GM18526 (cell line): ENCODE results near the gene EAF1.
A peak's percentile ranks its signal among the peaks of the same experiment; 100 is the strongest.

Experiments used
- POLR2A ChIP-seq: IDR thresholded peaks from 3 replicates; pipeline ENCODE4 v1.6.1; 2011; ENCODE audit not compliant: insufficient read length; ENCODE audit errors: extremely low read depth

The EAF1 gene

DNA sequence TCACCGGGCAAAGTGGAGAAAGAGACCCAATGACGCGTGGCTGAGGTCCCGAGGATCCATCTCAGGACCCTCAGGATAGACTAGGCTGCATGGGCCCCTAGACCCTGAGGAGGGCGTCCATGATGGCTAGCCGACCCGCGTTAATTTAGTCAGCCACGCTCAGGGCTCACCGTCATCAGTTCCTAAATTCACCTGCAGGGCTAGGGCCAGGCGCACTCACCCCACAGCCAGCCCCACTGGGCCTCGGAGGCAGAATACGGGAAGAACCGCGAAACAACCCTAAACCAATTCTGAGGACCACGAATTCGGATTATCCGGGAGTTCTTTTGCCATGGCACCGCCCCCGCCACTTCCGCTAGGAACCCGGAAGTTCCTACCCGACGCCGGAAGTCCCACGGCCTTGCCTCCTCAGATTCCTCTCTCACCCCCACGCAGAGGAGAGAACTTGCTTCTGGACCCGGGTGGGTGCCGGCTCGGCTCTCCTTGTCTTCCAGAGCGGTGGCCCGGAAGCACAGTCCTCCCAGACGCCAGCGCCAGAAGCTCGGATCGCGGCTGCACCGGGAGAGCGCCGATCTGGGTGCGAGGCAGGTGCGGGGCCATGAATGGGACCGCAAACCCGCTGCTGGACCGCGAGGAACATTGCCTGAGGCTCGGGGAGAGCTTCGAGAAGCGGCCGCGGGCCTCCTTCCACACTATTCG, at the start of gene EAF1, which contains the start of gene METTL6:
EAF1 (plus strand) TSS at position 417 of the 699 bp plus-strand sequence; CDS start at position 599, 182 bp downstream.
METTL6 (minus strand) TSS at position 363 of the 699 bp plus-strand sequence. CDS start 1,033 bp downstream, outside the sequence.
- TF ChIP-seq POLR2A: peak; percentile 89

DNA sequence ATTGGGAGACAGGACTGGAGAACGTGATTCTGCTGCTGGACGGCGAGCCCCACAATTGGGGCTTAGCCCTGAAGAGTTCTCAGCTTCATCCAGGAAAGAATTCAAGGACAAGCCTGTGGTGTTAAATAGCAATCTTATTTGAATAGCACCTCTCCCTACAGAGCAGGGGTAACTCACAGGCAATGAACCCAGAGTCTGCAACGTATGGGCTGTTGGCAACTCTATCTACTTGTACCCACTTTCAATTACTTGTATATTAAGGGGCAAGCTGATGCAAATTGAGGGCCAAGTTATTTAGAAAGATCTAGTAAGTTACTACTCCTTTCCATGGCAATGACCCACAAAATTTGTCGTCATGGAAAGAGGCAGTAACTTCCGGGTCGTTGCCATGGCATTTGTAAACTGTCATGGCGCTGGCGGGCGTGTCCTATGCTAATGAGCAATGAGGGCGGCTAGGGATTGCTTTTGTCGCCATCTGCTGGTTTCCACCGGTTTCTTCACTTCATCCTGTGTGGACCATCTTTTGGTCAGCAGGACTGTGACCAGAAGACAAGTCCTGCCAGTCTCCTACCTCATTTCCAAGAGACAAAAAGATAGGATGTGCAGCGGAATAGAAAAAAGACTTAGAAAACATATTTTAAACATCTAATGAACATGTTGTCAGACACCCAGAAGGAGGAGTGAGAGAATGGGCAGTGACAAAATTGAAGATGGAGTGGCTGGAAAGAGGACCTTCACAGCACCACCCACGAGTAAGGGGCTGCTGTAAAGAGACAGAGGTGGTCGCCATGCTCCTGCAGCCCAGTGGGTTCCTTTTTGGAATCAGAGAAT, 49.2 kb upstream of the EAF1 start:
- no peak for TF ChIP-seq POLR2A

DNA sequence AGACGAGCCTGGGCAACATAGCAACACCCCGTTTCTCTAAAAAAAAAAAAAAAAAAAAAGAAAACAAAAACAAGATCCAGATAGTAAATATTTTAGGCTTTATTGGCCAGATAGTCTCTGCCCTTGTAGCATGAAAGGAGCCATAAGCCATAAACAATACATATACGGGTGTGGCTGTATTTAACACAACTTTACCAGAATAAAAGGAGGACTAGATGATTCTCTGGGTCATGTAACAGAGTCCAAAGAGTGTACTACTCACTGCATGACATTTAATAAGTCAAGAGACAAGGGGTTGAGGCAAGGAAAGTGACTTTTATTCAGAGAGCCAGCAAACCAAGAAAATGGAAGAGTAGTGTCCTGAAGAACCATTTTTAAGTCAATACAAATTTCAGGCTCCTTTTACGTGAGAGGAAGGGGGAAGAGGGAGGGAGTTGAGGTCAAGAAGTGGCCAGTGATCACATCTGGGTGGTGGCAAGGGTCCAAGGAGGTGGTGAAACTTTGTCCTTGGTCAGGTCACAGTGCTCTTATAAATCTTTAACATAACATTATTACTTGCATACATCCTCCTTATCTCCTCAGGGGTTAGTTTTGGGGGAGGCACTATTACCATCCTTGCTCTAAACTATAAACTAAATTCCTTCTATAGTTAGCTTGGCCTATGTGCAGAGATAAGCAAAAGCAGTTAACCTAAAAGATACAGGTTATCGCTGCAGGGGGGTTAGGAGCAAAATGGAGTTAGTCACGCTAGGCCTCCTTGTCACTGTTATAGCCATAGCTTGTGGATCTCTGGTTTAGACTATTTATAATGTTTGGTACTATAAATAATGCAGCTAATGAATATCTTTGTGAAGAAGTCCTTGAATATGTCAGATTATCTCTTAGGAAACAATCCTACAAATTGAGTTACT, 46.2 kb upstream of the EAF1 start:
- TF ChIP-seq POLR2A: no peak

DNA sequence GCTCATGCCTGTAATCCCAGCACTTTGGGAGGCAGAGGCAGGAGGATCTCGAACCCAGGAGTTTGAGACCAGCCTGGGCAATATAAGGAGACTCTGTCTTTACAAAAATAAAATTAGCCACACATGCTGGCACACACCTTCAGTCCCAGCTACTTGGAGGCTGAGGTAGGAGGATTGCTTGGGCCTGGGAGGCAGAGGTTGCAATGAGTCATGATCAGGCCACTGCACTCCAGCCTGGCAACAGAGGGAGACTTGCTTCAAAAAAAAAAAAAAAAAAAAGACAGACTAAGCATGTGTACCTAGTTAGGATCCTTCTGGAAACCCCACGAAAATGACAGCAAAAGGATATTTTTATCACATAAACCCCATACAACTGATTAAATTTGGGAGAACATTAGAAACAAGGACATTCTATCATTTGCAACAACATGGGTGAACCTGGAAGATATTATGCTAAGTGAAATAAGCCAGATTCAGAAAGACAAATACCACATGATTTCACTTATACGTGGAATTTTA, 44.9 kb upstream of the EAF1 start:
- TF ChIP-seq POLR2A: no peak

DNA sequence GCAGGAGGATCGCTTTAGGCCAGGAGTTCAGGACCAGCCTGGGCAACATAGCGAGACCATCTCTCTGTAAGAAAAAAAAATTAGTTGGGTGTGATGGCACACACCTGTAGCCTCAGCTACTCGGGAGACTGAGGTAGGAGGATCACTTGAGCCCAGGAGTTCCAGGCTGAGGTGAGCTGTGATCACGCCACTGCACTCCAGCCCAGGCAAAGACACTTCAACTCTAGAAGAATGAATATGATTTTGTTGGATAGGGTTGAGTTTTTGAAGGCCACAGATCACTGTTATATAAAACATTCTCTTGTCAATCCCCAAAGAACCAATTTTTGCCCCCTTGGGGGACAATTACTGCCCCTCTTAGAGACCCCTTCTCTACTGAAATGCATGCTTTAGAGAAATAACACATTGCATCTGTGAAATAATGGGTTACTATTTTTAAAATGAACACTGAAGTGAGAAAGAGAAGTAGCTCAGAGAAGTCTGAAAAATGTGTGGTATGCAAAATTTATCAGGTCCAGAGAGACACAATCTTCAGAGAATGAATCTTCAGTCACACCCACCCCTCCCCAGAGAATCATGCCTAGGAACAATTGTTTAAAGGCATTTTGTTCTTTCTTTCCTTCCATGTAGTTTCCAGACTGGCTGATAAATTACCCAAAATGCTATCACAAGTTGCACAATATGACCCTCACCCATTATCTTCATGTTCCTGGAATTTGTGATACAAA, 42.7 kb upstream of the EAF1 start:
- TF ChIP-seq POLR2A: no peak

DNA sequence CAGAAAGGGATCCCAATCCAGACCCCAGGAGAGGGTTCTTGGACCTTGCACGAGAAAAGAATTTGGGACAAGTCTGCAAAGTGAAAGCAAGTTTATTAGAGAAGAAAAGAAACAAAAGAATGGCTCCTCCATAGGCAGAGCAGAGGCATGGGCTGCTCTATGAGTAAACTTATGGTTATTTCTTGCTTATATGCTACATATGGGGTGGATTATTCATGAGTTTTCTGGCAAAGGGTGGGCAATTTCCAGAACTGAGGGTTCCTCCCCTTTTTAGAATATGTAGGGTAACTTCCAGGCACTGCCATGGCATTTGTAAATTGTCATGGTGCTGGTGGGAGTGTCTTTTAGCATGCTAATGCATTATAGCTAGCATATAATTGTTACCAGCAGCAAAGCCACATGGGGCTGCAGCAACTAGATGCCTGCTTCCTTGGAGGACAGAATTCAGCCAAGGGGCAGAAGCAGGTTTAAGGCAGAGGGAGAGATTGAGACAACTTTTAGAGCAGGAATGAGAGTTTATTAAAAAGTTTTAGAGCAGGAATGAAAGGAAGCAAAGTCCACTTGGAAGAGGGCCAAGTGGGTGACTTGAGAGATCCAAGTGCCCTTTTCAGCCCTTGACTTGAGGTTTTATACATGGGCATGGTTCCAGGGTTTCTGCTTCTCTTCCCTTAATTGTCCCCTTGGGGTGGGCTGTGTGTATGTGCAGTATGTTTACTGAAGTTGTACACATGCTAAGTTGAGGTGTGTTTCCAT, 41.3 kb upstream of the EAF1 start:
- no peak for TF ChIP-seq POLR2A

DNA sequence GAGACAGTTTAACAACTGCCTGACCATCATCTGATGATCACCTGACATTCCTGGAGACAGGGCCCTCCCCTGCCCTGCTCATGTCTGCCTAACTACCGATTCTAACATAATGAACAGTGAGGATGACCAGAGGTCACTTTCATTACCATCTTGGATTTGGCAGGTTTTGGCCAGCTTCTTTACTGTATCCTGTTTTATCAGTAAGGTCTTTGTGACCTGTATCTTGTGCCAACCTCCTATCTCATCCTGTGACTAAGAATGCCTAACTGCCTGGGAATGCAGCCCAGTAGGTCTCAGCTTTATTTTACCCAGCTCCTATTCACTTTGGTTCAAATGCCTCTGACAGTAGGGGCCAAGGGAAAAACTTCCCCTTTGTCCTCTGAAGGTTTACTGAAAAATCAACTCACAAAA, 40.2 kb upstream of the EAF1 start:
- no peak for TF ChIP-seq POLR2A

DNA sequence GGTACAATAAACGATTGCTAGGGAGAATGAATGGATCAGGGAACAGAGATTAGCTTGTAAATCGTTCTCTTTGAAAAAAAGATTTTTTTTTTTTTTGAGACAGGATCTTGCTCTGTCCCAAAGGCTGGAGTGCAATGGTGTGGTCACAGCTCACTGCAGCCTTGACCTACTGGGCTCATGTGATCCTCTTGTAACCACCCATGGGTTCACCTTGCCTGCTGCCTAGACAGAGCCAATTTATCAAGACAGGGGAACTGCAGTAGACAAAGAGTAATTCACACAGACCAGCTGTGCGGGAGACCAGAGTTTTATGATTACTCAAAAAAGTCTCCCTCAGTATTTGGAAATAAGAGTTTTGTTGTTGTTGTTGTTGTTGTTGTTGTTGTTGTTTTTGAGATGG, 39.7 kb upstream of the EAF1 start:
- no peak for TF ChIP-seq POLR2A

DNA sequence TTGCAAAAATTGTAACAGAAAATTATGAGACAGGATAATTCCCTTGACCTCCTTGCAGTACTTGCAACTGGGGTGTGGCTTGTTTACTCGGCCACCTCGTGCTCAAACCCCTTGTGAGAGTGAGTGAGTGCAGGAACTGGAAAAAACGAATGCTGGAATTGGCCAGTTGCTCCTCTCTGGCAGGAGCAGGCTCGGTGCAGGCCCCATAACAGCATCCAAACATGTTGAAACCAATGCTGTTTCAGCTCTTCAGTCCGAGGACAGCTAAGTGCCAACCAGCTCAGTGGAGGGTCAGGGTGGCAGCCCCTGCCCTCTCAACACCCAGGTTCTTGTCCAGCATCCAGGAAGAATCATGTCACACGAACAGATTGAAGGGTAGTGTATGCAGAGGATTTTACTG, 36.9 kb upstream of the EAF1 start:
- no peak for TF ChIP-seq POLR2A

DNA sequence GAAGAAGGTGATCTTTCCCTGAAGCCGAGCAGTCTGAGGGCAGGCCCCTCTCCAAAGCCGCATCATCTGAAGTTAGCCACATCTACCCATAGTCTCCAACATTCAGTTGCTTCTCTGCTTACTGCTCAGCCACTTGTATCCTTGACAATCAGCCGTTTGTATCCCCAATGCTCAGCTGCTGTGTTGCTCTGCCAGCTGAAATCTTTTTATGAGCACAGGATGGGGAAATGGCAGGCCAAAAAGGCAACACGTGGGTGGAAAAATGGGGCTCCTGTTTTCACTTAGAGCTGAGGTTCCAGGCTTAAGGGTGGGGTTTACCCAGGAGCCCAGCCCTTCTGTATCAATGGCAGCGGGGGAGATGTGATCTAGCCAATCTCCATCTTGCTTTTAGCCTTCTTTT, 36.4 kb upstream of the EAF1 start:
- TF ChIP-seq POLR2A: no peak

DNA sequence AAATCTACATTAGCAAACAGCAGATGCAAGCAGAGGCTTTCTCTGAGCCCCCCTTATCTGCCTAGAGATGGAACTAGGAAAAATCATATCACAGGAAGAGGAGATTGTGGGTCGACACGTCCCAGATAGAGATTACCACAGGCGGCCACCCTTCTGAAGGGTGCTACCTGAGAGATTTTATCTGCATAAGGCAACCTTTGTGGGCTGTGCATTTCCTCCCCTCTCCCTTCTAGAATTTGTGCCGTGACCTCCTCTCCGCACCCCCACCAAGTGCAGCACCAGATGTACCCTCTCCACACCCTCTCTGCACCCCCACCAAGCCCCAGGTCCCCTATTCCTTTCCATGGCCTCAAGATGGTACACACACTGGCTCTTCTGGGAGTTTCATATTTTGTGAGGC, 27.4 kb upstream of the EAF1 start:
- TF ChIP-seq POLR2A: no peak

DNA sequence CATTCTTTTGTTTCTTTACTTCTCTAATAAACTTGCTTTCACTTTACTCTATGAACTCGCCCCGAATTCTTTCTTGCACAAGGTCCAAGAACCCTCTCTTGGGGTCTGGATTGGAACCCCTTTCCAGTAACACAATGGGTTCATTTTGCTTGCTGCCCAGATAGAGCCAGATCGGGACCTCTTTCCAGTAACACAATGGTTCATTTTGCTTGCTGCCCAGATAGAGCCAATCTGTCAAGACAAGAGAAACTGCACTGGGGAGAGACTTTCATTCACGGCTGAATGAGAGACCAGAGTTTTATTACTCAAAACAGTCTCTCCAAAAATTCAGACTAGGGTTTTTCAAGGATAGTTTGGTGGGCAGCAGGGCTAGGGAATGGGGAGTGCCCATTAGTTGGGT, 25.5 kb upstream of the EAF1 start:
- no peak for TF ChIP-seq POLR2A

DNA sequence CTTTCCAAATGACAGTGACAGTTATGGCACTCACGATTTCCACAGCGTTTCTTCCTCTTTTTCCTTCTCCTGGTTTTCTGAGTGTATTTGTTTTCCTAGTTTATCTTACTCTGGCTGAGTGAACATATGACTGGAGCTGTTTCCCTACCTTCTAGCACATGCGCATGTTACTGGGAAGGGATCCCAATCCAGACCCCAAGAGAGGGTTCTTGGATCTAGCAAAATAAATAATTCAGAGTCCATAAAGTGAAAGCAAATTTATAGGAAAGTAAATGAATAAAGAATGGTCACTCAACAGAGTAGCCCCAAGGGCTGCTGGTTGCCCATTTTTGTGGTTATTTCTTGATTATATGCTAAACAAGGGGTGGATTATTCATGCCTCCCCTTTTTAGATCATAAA, 23.9 kb upstream of the EAF1 start:
- TF ChIP-seq POLR2A: no peak

DNA sequence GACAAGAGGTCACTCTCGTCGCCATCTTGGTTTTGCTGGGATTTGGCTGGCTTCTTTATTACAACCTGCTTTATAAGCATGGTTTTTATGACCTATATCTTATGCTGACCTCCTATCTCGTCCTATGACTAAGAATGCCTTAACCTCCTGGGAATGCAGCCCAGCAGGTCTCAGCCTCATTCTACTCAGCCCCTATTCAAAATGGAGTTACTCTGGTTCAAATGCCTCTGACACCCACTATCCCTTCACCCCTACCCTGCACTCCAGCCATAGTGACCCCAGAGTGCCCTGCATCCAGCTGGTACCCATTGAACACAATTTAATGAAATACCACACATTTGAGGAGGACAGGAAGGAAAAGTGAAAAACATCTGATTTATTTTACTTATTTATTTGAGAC, 23.4 kb upstream of the EAF1 start:
- no peak for TF ChIP-seq POLR2A
